Prostate gland (tissue), 2 donors: Measurements from ENCODE around the gene RPLP2. TPM values are rescaled to one million over a fixed set of nuclear protein-coding genes. Genes with fewer than 3 reads are reported as not detected.

Experiments used
- DNase-seq: peaks from one replicate; pipeline ENCODE4 v3.0.0-alpha.2; 2019; ENCODE audit warnings: low spot score
- H3K27ac ChIP-seq, 2 donors: fragments of 200-600 bp; sonication (generic); 2 replicates each; pipeline ENCODE4 v1.5.1; 2017 to 2019
- H3K27me3 ChIP-seq: fragments of 200-600 bp; sonication (generic); replicated peaks from 2 replicates; pipeline ENCODE4 v1.5.1; 2019; ENCODE audit not compliant: insufficient read depth
- H3K36me3 ChIP-seq, 2 donors: fragments of 200-600 bp; sonication (generic); 1 replicate in 1 of 2; 2 replicates in 1 of 2; pipeline versions ENCODE4 v1.5.1 to v1.8.1; 2017 to 2019
- H3K4me1 ChIP-seq: fragments of 200-600 bp; sonication (generic); replicated peaks from 2 replicates; pipeline ENCODE4 v1.5.1; 2019
- H3K4me3 ChIP-seq, 2 donors: fragments of 200-600 bp; sonication (generic); 2 replicates each; pipeline ENCODE4 v1.5.1; 2017 to 2019
- H3K9me3 ChIP-seq: fragments of 200-600 bp; sonication (generic); 2 replicates; pipeline ENCODE4 v1.5.1; 2017
- POLR2A ChIP-seq: fragments of 450-650 bp; IDR thresholded peaks from one replicate; pipeline ENCODE4 v1.6.1; 2016; ENCODE audit warnings: antibody characterized with exemption, mild to moderate bottlenecking
- POLR2AphosphoS5 ChIP-seq: sonication (generic); formaldehyde crosslinking; IDR thresholded peaks from one replicate; pipeline ENCODE4 v1.6.1; 2017; ENCODE audit warnings: antibody characterized with exemption
- WGBS: methylation state at CpG from one replicate; pipeline ENCODE4 v1.1.5; 2018; 5-methylcytosine and 5-hydroxymethylcytosine counted together
- intact Hi-C: fragments of 100-400 bp; cut with DNase I; formaldehyde crosslinking; loops from one replicate; pipeline ENCODE4 v1.14.2; 2022
- total RNA-seq, 2 donors: library from RNA; depleted of rRNA; stranded (reverse); fragments of >200 nt; gene quantifications; one replicate each; pipeline ENCODE4 v1.1.0, GENCODE V29; 2016
- TF ChIP-seq, protein P1 (sequence below), 4 experiments: fragments of 200-600 bp in 2 of 4; fragments of 450-650 bp in 2 of 4; sonication (generic) in 2 of 4; IDR thresholded peaks; 1 replicate in 3 of 4; 2 replicates in 1 of 4; pipeline ENCODE4 v1.5.1; 2016 to 2019; ENCODE audit warnings: antibody characterized with exemption in 4 of 4, mild to moderate bottlenecking in 2 of 4, moderate library complexity in 2 of 4

RPLP2 gene
- total RNA-seq, 2 donors from 2014 or later, result 431 to 906 TPM

DNA sequence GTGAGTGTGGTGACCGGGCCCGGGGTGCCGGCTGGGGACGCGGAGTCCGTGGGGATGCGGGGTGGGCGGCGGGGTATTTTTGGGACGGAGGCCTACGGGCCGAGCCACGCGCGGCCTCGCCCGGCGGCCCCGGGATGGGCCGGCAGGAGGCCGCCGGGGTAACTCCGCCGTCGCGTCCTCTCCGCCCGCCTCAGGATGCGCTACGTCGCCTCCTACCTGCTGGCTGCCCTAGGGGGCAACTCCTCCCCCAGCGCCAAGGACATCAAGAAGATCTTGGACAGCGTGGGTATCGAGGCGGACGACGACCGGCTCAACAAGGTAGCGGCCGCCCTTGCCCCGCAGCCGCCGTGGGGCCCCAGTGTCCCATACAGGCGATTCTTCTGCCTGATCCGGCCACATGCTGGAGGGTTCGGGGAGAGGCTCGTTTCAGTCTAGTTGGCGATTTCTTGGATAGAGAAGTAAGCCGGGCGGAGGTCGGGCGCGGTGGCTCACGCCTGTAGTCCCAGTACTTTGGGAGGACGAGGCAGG lies 337 bp downstream of the RPLP2 start:
- under 1% methylated on average over 32 of the region's 55 CpGs for WGBS
- H3K4me3 ChIP-seq, result peak overlapping the region; percentile 98 to 99
- intact Hi-C loops, result no loop called here
- no peaks in the 10 kb centered on the region for H3K9me3 ChIP-seq
- peaks cover 13% of the 10 kb centered on the region for H3K4me1 ChIP-seq
- peaks cover 5 to 21% of the 10 kb centered on the region in 2 donors for H3K36me3 ChIP-seq
- H3K27ac ChIP-seq, result peak overlapping the region; percentile 98 to 99
- TF ChIP-seq, protein P1, sequence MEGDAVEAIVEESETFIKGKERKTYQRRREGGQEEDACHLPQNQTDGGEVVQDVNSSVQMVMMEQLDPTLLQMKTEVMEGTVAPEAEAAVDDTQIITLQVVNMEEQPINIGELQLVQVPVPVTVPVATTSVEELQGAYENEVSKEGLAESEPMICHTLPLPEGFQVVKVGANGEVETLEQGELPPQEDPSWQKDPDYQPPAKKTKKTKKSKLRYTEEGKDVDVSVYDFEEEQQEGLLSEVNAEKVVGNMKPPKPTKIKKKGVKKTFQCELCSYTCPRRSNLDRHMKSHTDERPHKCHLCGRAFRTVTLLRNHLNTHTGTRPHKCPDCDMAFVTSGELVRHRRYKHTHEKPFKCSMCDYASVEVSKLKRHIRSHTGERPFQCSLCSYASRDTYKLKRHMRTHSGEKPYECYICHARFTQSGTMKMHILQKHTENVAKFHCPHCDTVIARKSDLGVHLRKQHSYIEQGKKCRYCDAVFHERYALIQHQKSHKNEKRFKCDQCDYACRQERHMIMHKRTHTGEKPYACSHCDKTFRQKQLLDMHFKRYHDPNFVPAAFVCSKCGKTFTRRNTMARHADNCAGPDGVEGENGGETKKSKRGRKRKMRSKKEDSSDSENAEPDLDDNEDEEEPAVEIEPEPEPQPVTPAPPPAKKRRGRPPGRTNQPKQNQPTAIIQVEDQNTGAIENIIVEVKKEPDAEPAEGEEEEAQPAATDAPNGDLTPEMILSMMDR (IDR thresholded peaks at IDR 0.05), result peak in 1 of 4 experiments; percentile 2
- TF ChIP-seq POLR2A, result no peak
- no peak for DNase-seq
- H3K27me3 ChIP-seq, result no peaks in the 10 kb centered on the region

- Histone ChIP-seq H3K27ac (no peak overlapping the region), H3K27me3 (no peaks in the 10 kb centered on the region), H3K4me3 (no peak overlapping the region), H3K36me3 (peaks cover 5 to 21% of the 10 kb centered on the region in 2 donors), H3K9me3 (no peaks in the 10 kb centered on the region), H3K4me1 (peaks cover 13% of the 10 kb centered on the region)
- 62% methylated on average over 14 of the region's 14 CpGs for WGBS
- intact Hi-C loops, result no loop called here
- no peak for DNase-seq
- TF ChIP-seq POLR2A (no peak), POLR2AphosphoS5 (no peak)
- TF ChIP-seq, protein P1 (IDR thresholded peaks at IDR 0.05), result no peak
These were observed 1.9 kb downstream of the RPLP2 start for GRCh38 chr11:811446-812245.

- no peaks in the 10 kb centered on the region for H3K27me3 ChIP-seq
- intact Hi-C loops, result no loop called here
- no peak overlapping the region for H3K27ac ChIP-seq
- DNase-seq, result no peak
- no peak overlapping the region for H3K4me3 ChIP-seq
- TF ChIP-seq, protein P1 (IDR thresholded peaks at IDR 0.05), result no peak
- TF ChIP-seq POLR2AphosphoS5, result no peak
- TF ChIP-seq POLR2A, result no peak
- no peaks in the 10 kb centered on the region for H3K9me3 ChIP-seq
- H3K36me3 ChIP-seq, result peaks cover 5 to 21% of the 10 kb centered on the region in 2 donors
- WGBS, result 95% methylated on average over 3 of the region's 3 CpGs
- H3K4me1 ChIP-seq, result peaks cover 13% of the 10 kb centered on the region
These were observed 2.6 kb downstream of the RPLP2 start for GRCh38 chr11:812390-812789.

DNA sequence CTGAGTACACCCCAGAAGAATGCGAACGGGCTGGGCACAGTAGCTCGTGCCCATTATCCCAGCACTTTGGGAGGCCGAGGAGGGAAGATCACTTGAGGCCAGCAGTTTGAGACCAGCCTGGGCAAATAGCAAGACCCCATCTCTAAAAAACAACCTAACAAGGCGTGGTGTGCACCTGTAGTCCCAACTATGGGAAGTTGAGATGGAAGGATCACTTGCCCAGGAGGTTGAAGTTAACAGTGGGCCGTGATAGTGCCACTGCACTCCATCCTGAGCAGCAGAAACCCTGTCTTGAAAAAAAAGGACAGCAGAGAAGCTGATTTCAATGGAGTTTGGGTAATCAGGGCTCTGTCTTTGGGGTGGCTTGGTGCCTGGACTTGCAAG lies 3.3 kb downstream of the RPLP2 start:
- H3K27me3 ChIP-seq, result no peaks in the 10 kb centered on the region
- H3K9me3 ChIP-seq, result no peaks in the 10 kb centered on the region
- no peak overlapping the region for H3K4me3 ChIP-seq
- H3K4me1 ChIP-seq, result peaks cover 13% of the 10 kb centered on the region
- TF ChIP-seq, protein P1 (IDR thresholded peaks at IDR 0.05), result no peak
- intact Hi-C loops, result no loop called here
- H3K36me3 ChIP-seq, result peaks cover 5 to 21% of the 10 kb centered on the region in 2 donors
- no peak for DNase-seq
- no peak overlapping the region for H3K27ac ChIP-seq
- 85% methylated on average over 6 of the region's 6 CpGs for WGBS
